Measurements from ENCODE around the gene RBMS1. TPM values are rescaled to one million over a fixed set of nuclear protein-coding genes. Genes with fewer than 3 reads are reported as not detected.
A peak's percentile ranks its signal among the peaks of the same experiment; 100 is the strongest.

The RBMS1 gene
- polyA plus RNA-seq, 2 of the 4 experiments (the other 2 are of a cell fraction): 51.9 to 108 TPM

GRCh38 chr2:160365716-160366367 is 127.8 kb downstream of the RBMS1 start:
- 76% methylated on average over 5 of the region's 5 CpGs for WGBS (ENCODE audit: missing lambda C conversion rate)
- peak overlapping the region; percentile 29; the same call in 2 of the 3 replicates for H3K4me2 ChIP-seq
- H3K4me1 ChIP-seq: peaks cover 98% of the 10 kb centered on the region
- TF ChIP-seq NR3C1 (IDR thresholded peaks at IDR 0.05) (no peak), E2F6 (IDR thresholded peaks at IDR 0.05; ENCODE audit: borderline replicate concordance, low read depth) (no peak), MYC (IDR thresholded peaks at IDR 0.05; ENCODE audit: borderline replicate concordance, low read length) (no peak), HOXB13 (CRISPR knock-in tag; IDR thresholded peaks at IDR 0.05; ENCODE audit: low read depth) (no peak), ZFP36 (IDR thresholded peaks at IDR 0.05; ENCODE audit: borderline replicate concordance, partially characterized antibody) (no peak), CHD2 (IDR thresholded peaks at IDR 0.05; ENCODE audit: low read length, partially characterized antibody) (no peak), POLR2A (IDR thresholded peaks at IDR 0.05; ENCODE audit: low read length) (no peak), MAX (IDR thresholded peaks at IDR 0.05) (no peak), CEBPB (IDR thresholded peaks at IDR 0.05) (no peak), FOSB (CRISPR knock-in tag; IDR thresholded peaks at IDR 0.05) (no peak), FOXS1 (CRISPR knock-in tag; IDR thresholded peaks at IDR 0.05) (no peak), ZNF302 (CRISPR knock-in tag; IDR thresholded peaks at IDR 0.05) (no peak)
- DNase-seq (ENCODE audit: low read depth in 1 of 2, low spot score in 1 of 2): no peak
- H3K9me3 ChIP-seq: no peaks in the 10 kb centered on the region
- no peak for ATAC-seq
- peak overlapping the region in 1 of 2 experiments; percentile 55; a peak in 3 of 6 replicates for H3K27ac ChIP-seq
- ChIA-PET POLR2A (no interaction called here), CTCF (interaction anchor here (2.5 kb wide), 1 partner anchor 11 kb away, joined by 8 read pairs; no protein-coding TSS in a partner anchor)
- FAIRE-seq: no peak
- no peak overlapping the region for H3K4me3 ChIP-seq

GRCh38 chr2:160364364-160364763 is 129.2 kb downstream of the RBMS1 start:
- peaks cover 98% of the 10 kb centered on the region for H3K4me1 ChIP-seq
- no peak overlapping the region for H3K4me3 ChIP-seq
- POLR2A ChIA-PET: no interaction called here
- WGBS (ENCODE audit: missing lambda C conversion rate): 84% methylated on average over 2 of the region's 2 CpGs
- DNase-seq (ENCODE audit: low read depth in 1 of 2, low spot score in 1 of 2) (no peak), ATAC-seq (peak in 1 of 2 experiments; percentile 39; a peak in 3 of 6 replicates), FAIRE-seq (no peak)
- H3K4me2 ChIP-seq: peak overlapping the region; percentile 37
- CTCF ChIA-PET: interaction anchor here (1.1 to 2.5 kb wide), 3 partner anchors 11 to 13 kb away, joined by 3 to 10 read pairs (median 5); no protein-coding TSS in a partner anchor
- no peak for TF ChIP-seq MYC (IDR thresholded peaks at IDR 0.05; ENCODE audit: borderline replicate concordance, low read length)
- no peak for TF ChIP-seq GATA3 (IDR thresholded peaks at IDR 0.05; ENCODE audit: borderline replicate concordance)
- H3K27ac ChIP-seq: peak overlapping the region; percentile 12 to 22; a peak in 3 of 6 replicates
- H3K9me3 ChIP-seq: no peaks in the 10 kb centered on the region

GRCh38 chr2:160363961-160364360 is 129.6 kb downstream of the RBMS1 start:
- ChIA-PET POLR2A (no interaction called here), CTCF (interaction anchor here (0.7 to 2.5 kb wide), 4 partner anchors 11 to 22 kb away, joined by 3 to 10 read pairs (median 4); no protein-coding TSS in a partner anchor)
- 58% methylated on average over 3 of the region's 3 CpGs for WGBS (ENCODE audit: missing lambda C conversion rate)
- Histone ChIP-seq H3K9me3 (no peaks in the 10 kb centered on the region), H3K27ac (peak overlapping the region; percentile 12 to 22; a peak in 3 of 6 replicates), H3K4me3 (no peak overlapping the region), H3K4me1 (peaks cover 98% of the 10 kb centered on the region), H3K4me2 (peak overlapping the region; percentile 37)
- ATAC-seq (peak in 1 of 2 experiments; percentile 47; a peak in 3 of 6 replicates), DNase-seq (ENCODE audit: low read depth in 1 of 2, low spot score in 1 of 2) (no peak), FAIRE-seq (no peak)
- no peak for TF ChIP-seq FOSB (CRISPR knock-in tag; IDR thresholded peaks at IDR 0.05)
- TF ChIP-seq ZSCAN20 (CRISPR knock-in tag; IDR thresholded peaks at IDR 0.05): no peak
- TF ChIP-seq ELK1 (IDR thresholded peaks at IDR 0.05; ENCODE audit: low read depth, low read length): no peak
- no peak for TF ChIP-seq EHMT2 (IDR thresholded peaks at IDR 0.05; ENCODE audit: low read depth)
- no peak for TF ChIP-seq MYC (IDR thresholded peaks at IDR 0.05; ENCODE audit: borderline replicate concordance, low read length)
- no peak for TF ChIP-seq RNF2 (IDR thresholded peaks at IDR 0.05; ENCODE audit: borderline replicate concordance, low read depth)

- ChIA-PET CTCF (interaction anchor here (0.7 to 2.5 kb wide), 4 partner anchors 10 to 23 kb away, joined by 3 to 10 read pairs (median 4); no protein-coding TSS in a partner anchor), POLR2A (no interaction called here)
- Histone ChIP-seq H3K9me3 (no peaks in the 10 kb centered on the region), H3K4me1 (peaks cover 98% of the 10 kb centered on the region), H3K4me3 (no peak overlapping the region), H3K27ac (peak overlapping the region in 1 of 2 experiments; percentile 22; a peak in 2 of 6 replicates), H3K4me2 (no peak overlapping the region)
- TF ChIP-seq EHF (CRISPR knock-in tag; IDR thresholded peaks at IDR 0.05) (no peak), EP300 (IDR thresholded peaks at IDR 0.05) (no peak), CHD2 (IDR thresholded peaks at IDR 0.05; ENCODE audit: low read length, partially characterized antibody) (no peak), GATA3 (IDR thresholded peaks at IDR 0.05; ENCODE audit: borderline replicate concordance) (no peak), HEYL (CRISPR knock-in tag; IDR thresholded peaks at IDR 0.05) (no peak), EHMT2 (IDR thresholded peaks at IDR 0.05; ENCODE audit: low read depth) (no peak), FOSB (CRISPR knock-in tag; IDR thresholded peaks at IDR 0.05) (no peak)
- DNase-seq (ENCODE audit: low read depth in 1 of 2, low spot score in 1 of 2): no peak
- no peak for FAIRE-seq
- no peak for ATAC-seq
- WGBS (ENCODE audit: missing lambda C conversion rate): 89% methylated on average over 4 of the region's 4 CpGs
Observed at GRCh38 chr2:160363055-160363454, 130.6 kb downstream of the RBMS1 start.
